GM19397 (cell line): ENCODE results near the gene MLLT10.
"Not testable (repeated sequence)": the region's sequence is repeated elsewhere in the genome, so short reads cannot be mapped to it uniquely, and the experiment has no call there.

Experiments
- ATAC-seq: cut with Tn5 transposase; IDR thresholded peaks from one replicate; pipeline ENCODE4 v1.9.1; 2021; ENCODE audit warnings: mild to moderate bottlenecking, moderate library complexity; ENCODE audit not compliant: unreplicated experiment

MLLT10 gene

GRCh38 chr10:21527598-21528235 lies 6.3 kb upstream of the MLLT10 start:
- ATAC-seq, result no peak

DNA sequence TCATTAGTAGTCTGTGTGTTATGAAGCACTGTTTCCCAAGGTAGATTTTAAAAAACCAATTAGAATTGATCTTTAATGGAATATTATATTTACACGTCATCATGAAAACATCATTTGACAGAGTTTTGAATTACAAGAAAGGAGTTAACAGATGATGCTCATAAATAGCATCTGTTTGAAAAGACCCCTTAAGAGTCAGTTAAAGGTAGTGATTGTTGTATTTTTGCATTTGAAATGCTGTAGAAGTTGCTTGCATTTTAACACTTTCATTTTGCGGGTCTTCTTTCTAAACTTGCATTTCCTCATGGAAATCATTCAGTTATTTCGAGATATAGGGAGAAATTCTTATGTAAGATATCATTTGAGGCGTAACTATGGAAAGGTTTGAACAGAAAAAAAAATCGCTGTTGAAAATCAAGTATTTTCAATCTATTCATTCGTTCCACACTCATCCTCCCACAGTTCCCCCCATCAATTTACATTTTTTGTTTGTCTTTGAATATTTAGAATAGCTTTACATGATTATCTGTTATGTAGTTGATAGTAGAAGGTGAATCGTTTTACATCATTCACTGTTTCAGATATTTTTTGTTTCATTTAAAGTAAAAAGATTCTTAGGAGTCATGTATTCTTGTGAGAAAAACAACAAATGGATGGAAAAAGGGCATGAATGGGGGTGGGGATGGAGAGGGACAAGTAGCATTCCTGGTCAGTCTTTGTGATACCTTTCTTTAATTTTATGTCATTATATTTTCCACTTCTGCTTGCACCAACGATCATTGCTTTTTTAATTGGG lies 5.6 kb upstream of the MLLT10 start:
- ATAC-seq, result no peak

DNA sequence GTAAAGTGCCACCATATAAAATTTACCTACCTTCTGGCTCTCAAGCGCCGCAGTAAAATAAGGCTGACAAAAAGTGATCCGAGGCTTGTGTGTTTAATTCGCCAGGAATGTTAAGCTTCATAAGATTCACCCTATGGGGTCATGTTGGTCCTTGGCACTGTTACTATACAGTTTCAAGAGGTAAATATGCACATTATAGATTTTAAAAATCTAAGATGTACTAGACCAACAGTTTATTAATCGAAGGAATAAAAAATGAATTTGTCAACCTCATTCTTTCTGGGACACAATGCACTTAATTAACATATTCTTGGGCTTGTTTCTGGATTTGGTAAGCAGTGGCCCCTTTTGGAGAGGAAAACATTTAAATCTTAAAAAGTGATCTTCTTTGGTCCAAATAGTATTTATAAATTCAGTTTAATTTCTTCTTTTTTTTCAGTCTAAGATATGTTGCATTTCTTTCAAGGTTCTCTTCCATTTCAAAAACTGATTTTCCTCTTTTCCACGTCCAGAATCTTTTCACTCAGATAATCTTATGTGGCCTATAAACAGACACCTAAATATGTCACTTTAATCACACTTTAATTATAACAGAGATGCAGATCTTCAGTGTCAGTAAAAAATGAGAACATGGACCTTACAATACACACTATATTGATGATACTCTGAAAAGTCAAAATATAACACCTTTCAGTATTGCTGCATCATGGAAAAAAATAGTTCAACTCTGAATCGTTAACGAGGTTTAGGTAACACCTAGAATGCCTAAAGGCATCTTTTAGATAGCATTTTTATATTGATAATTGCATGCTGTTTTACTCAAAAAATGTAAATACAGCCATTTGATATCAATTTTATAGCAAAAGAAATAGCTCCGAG lies 4.8 kb upstream of the MLLT10 start:
- no peak for ATAC-seq

DNA sequence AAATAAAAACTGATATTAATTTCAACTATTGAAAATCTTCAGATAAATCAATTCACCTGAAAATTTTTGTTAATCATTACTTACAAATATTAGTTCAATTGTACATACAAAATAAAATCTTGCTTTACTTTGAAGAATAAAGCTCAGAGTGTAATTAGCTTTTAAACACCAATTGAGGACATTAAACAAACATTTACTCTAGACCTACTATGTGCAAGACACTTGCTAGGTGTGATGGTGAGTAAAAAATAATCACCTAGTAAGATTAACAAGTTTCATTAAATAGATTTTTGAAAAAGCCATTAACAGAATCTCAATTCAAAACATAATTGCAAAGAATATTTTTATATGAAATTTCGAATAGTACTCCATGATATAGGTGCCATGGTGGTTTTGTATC lies 3.9 kb upstream of the MLLT10 start:
- no peak for ATAC-seq

DNA sequence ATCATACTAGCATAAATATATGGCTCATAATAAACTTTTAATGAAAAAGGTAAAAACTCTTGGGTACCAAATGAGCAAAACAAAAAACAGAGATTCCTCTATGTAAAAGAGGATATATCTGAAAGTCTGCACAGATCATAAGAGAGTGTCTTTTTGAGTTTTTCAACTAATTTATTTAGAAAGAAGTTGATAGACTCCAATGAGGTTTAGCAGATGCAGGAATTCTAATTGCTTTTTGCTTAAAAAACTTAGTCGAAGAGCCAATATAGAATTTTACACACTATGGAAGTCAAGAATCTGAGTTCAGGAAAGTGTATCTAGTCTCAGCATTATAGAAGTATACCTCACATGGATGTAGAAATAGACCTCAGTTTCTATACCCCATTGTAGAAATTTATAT lies 3.4 kb upstream of the MLLT10 start:
- no peak for ATAC-seq

DNA sequence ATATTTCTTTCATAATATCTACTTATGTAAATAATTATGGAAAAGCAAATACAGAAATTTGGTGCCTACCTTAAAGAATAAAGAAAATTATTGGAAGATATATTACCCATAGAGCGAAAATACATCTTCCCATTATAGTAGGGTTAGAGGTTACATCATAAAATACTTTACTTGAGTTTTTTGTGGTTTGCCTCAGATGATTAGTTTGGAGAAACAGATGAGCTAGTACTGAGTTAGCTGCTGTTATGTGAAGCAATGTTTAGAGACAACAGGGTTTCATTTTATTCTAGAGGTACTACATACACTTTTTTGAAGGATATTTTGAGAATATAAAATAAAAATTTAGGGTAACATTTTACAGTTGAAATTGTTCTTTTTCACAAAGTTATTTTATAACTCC lies 2.9 kb upstream of the MLLT10 start:
- no peak for ATAC-seq

- no peak for ATAC-seq
Measured at GRCh38 chr10:21532694-21533466, 1.2 kb upstream of the MLLT10 start.

DNA sequence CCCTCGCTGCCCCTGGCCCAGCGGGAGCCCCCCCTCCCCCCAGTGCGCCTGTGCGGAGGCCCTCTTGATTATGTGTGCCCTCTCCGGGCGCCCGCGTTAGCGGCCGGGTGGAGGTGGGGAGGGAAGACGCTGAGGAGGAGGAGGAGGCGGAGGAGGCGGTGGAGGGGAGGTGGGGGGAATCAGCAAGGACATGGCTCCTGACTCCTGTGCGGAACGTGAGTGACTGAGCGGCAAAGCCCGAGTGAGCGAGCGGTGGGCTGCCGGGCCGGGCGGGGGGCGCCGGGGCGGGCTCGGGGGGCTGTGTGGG lies 201 bp downstream of the MLLT10 start:
- no peak for ATAC-seq

DNA sequence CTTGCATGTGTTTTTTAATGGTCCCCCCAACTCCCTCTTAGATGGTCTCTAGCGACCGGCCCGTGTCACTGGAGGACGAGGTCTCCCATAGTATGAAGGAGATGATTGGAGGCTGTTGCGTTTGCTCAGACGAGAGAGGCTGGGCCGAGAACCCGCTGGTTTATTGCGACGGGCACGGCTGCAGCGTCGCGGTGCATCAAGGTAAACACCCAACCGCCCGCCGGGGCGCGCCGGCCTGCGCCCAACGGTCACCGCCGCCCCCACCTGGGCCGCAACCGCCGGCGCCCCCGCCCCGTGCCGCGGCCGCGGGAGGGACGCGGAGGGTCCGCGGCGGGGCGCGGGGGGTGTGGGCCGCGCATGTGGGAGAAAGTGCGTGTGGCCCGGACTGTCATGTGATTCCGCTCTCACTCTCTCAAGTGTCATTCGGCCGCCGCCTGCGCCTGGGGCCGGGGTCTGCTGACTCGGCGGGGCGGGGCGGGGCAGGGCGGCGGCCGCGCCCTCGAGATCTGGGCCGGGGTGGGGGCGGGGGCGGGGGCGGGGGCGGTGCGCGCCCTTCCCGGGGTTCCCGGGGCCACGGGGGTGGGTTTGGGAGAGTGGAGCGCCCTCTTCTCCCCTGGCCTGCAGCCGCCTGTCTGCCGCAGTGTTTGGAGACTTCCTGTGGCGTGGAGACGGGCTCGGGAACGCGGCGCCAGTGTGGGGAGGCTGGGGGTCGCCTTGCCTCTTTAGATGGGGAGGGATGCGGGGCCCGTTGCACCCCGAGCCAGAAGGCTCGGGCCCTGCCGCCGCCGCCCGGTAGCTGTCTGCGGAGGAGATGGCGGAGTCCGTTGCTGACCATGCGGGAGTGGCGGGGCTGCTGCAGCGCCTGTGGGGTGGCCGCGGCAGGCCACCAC lies 817 bp downstream of the MLLT10 start:
- no peak for ATAC-seq

- ATAC-seq, result no peak
Measured at GRCh38 chr10:21535494-21535965, 1.5 kb downstream of the MLLT10 start.

GRCh38 chr10:21535976-21536375 lies 1.9 kb downstream of the MLLT10 start:
- ATAC-seq, result not testable (repeated sequence)

DNA sequence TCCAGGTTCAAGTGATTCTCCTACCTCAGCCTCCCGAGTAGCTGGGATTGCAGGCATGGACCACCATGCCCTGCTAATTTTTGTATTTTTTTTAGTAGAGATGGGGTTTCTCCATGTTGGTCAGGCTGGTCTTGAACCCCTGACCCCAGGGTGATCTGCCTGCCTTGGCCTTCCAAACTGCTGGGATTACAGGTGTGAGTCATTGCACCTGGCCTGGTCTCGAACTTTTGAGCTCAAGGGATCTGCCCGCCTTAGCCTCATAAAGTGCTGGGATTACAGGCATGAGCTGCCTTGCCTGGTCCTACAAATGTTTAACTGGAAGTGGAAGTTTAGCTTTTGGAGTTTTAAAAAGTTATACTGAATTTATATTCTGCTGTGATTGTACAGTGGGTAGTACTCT lies 2.8 kb downstream of the MLLT10 start:
- no peak for ATAC-seq

GRCh38 chr10:21540701-21541100 lies 6.7 kb downstream of the MLLT10 start:
- ATAC-seq, result not testable (repeated sequence)

- no peak for ATAC-seq
Measured at GRCh38 chr10:21547246-21547645, 13.2 kb downstream of the MLLT10 start.

DNA sequence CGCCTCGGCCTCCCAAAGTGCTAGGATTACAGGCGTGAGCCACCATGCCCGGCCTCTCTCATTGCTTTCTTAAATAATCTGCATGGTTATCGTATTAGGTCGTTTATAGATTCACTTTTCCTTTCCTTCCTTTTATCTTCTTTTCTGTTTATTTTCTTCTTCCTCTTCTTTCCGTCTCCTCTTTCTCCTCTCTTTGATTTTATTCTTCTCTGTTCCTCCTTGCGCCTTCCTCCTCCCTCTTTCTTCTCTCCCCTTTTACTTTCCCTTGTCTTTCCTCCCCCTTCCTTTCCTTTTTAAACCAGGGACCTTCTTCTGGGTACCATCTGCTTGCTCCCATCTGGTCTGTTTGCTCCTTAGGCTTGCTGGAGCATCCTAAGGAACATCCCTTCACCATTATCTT lies 18.6 kb downstream of the MLLT10 start:
- no peak for ATAC-seq

DNA sequence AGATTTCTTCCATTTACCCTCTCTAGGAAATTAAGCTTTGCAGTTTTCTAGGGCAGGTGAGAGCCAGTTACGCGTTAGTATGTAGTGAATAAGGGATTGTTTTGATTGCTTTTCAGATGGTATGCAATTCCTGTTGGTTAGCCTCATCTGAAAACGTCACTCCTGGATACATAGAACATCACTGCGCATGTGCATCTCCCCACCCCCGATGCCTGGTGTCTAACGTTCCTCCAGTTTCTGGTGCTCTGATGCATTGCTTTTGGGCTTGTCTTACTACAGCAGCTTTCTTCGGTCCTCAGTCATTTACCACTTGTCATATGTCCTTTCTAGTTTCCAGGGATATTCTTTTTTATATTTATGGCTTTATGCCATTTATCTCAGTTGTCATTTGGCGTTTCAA lies 22.5 kb downstream of the MLLT10 start:
- no peak for ATAC-seq

DNA sequence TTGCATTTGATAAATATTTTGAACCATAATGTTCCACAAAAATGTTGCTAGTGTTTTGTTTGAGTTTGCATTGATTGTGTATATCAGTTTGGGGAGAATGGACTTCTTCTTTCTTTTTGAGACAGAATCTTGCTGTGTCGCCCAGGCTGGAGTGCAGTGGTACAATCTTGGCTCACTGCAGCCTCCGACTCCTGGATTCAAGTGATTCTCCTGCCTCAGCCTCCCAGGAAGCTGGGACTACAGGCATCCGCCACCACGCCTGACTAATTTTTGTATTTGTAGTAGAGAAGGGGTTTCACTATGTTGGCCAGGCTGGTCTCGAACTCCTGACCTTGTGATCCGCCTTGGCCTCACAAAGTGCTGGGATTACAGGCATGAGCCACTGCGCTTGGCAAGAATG lies 25.0 kb downstream of the MLLT10 start:
- ATAC-seq, result not testable (repeated sequence)

- ATAC-seq, result no peak
Measured at GRCh38 chr10:21570761-21571521, 36.9 kb downstream of the MLLT10 start.

DNA sequence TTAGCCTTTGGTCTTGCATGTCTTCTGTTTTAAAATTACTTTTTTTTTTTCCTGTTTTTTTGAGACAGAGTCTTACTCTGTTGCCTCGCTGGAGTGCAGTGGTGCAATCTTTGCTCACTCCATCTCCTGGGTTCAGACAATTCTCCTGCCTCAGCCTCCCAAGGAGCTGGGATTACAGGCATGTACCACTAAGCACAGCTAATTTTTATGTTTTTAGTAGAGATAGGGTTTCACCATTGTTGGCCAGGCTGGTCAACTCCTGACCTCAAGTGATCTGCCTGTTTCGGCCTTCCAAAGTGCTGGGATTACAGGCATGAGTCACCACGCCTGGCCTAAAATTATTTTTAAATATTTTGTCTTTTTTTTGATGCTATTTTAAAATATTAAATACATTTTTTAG lies 38.5 kb downstream of the MLLT10 start:
- ATAC-seq, result no peak
